Esophagus squamous epithelium (tissue), 5 donors: ENCODE measurements around the gene RITA1. TPM values are rescaled to one million over a fixed set of nuclear protein-coding genes. Genes with fewer than 3 reads are reported as not detected.

Experiments used
- DNase-seq: peaks from one replicate; lab custom pipeline; 2025; lab: John Stamatoyannopoulos, UW
- H3K27ac ChIP-seq, 4 donors: fragments of 200-600 bp; sonication (generic); one replicate each; pipeline ENCODE4 v1.5.1; 2016 to 2019; ENCODE audit warnings: mild to moderate bottlenecking in 1 of 4
- H3K27me3 ChIP-seq, 4 donors: fragments of 200-600 bp; sonication (generic); 1 replicate in 3 of 4; 2 replicates in 1 of 4; pipeline versions ENCODE4 v1.5.1 to v1.6.0; 2017 to 2021; ENCODE audit warnings: antibody characterized with exemption in 1 of 4
- H3K36me3 ChIP-seq, 3 donors: fragments of 200-600 bp; sonication (generic); one replicate each; pipeline ENCODE4 v1.5.1; 2016 to 2019
- H3K4me1 ChIP-seq, 3 donors: fragments of 200-600 bp; sonication (generic); one replicate each; pipeline ENCODE4 v1.5.1; 2017 to 2019
- H3K4me3 ChIP-seq, 4 donors: fragments of 200-600 bp; sonication (generic); 1 replicate in 3 of 4; 2 replicates in 1 of 4; pipeline ENCODE4 v1.5.1; 2016 to 2019; ENCODE audit warnings: mild to moderate bottlenecking in 2 of 4, moderate library complexity in 1 of 4
- H3K9me3 ChIP-seq, 3 donors: fragments of 200-600 bp; sonication (generic); one replicate each; pipeline ENCODE4 v1.5.1; 2016 to 2019
- POLR2A ChIP-seq, 4 donors: fragments of 450-650 bp; IDR thresholded peaks; one replicate each; pipeline ENCODE4 v1.6.1; 2017; ENCODE audit warnings: antibody characterized with exemption in 4 of 4, mild to moderate bottlenecking in 4 of 4, moderate library complexity in 3 of 4
- WGBS, 2 donors: methylation state at CpG; one replicate each; pipeline ENCODE4 v1.1.5; 2018; 5-methylcytosine and 5-hydroxymethylcytosine counted together
- intact Hi-C: fragments of 100-400 bp; cut with DNase I; formaldehyde crosslinking; loops from one replicate; pipeline ENCODE4 v1.15.0; 2022
- total RNA-seq, 4 donors: library from RNA; depleted of rRNA; stranded (reverse); fragments of >200 nt; gene quantifications; one replicate each; pipeline ENCODE4 v1.1.0, GENCODE V29; 2016
- TF ChIP-seq, protein P1 (sequence below), 6 experiments: fragments of 450-650 bp in 4 of 6; fragments of 200-600 bp in 2 of 6; sonication (generic) in 2 of 6; IDR thresholded peaks; one replicate each; pipeline ENCODE4 v1.5.1; 2016 to 2019; ENCODE audit warnings: antibody characterized with exemption in 6 of 6, mild to moderate bottlenecking in 4 of 6, moderate library complexity in 4 of 6
- donor health status: DM: yes; HTN: yes; CAD: no.

Gene RITA1
- total RNA-seq, 4 donors from 2014 or later = 17.0 to 30.0 (median 20.3) TPM

DNA sequence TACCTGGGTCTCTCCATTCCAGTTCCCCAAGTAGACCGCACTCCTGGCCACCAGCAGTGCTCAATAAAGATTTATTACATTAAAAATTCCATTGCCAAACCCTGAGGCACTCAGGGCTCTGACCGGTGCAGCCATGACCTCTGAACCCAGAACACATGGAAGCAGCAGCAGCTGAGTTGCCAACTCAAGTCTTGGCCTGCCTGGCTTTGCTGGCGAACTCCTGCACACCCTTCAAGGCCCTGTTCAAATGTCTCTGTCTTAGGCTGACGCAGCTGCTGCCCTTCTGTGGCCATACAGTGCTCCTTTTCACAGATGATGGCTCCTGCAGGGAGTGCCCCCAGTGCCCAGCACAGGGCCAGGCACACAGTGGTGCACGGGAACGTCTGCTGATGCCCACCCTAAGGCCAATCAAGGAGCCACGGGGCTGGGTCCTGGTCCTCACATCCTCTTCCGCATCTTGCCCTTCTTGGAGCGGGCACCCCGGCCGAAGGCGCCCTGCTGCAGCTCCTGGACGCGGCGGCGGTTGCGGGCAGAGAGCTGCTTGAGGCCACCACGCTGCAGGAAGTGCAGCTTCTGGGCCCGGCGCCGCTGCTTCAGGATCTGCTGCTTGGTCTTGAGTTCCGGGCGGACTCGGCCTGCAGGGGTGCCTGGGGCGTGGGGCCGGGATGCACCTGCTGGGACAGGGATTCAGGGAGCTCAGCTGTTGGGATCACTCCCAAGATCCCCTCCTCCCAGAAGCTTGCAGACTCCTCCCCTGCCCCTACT, 26.9 kb upstream of the RITA1 start:
- Histone ChIP-seq H3K9me3 (no peaks in the 10 kb centered on the region), H3K27ac (no peak overlapping the region), H3K27me3 (peaks cover 0 to 24% (median 0%) of the 10 kb centered on the region in 4 donors), H3K4me3 (no peak overlapping the region), H3K4me1 (peaks cover 0 to 23% (median 9%) of the 10 kb centered on the region in 3 donors), H3K36me3 (peaks cover 37 to 68% (median 45%) of the 10 kb centered on the region in 3 donors)
- DNase-seq = no peak
- intact Hi-C loops = no loop called here
- TF ChIP-seq POLR2A (IDR thresholded peaks at IDR 0.05) = no peak
- TF ChIP-seq, protein P1, sequence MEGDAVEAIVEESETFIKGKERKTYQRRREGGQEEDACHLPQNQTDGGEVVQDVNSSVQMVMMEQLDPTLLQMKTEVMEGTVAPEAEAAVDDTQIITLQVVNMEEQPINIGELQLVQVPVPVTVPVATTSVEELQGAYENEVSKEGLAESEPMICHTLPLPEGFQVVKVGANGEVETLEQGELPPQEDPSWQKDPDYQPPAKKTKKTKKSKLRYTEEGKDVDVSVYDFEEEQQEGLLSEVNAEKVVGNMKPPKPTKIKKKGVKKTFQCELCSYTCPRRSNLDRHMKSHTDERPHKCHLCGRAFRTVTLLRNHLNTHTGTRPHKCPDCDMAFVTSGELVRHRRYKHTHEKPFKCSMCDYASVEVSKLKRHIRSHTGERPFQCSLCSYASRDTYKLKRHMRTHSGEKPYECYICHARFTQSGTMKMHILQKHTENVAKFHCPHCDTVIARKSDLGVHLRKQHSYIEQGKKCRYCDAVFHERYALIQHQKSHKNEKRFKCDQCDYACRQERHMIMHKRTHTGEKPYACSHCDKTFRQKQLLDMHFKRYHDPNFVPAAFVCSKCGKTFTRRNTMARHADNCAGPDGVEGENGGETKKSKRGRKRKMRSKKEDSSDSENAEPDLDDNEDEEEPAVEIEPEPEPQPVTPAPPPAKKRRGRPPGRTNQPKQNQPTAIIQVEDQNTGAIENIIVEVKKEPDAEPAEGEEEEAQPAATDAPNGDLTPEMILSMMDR (IDR thresholded peaks at IDR 0.05) = no peak
- WGBS, 2 donors = 64 to 83% methylated on average over 2 to 4 of the region's 26 CpGs

- Histone ChIP-seq H3K4me3 (no peak overlapping the region), H3K4me1 (peaks cover 0 to 9% (median under 1%) of the 10 kb centered on the region in 3 donors), H3K27me3 (peaks cover 0 to 11% (median 0%) of the 10 kb centered on the region in 4 donors), H3K9me3 (no peaks in the 10 kb centered on the region), H3K36me3 (peaks cover 49 to 81% (median 57%) of the 10 kb centered on the region in 3 donors), H3K27ac (no peak overlapping the region)
- no peak for DNase-seq
- TF ChIP-seq, protein P1 (IDR thresholded peaks at IDR 0.05) = no peak
- no peak for TF ChIP-seq POLR2A (IDR thresholded peaks at IDR 0.05)
- intact Hi-C loops = loop anchor here (5.0 kb wide), 1 partner anchor 108 kb away; no protein-coding TSS in a partner anchor
- 80 to 89% methylated on average over 1 of the region's 7 CpGs for WGBS, 2 donors
Measured at GRCh38 chr12:113159937-113160336, 25.6 kb upstream of the RITA1 start.

- intact Hi-C loops = loop anchor here (5.0 kb wide), 1 partner anchor 109 kb away; no protein-coding TSS in a partner anchor
- peaks cover 55 to 97% (median 70%) of the 10 kb centered on the region in 3 donors for H3K36me3 ChIP-seq
- no peak for DNase-seq
- no peaks in the 10 kb centered on the region for H3K27me3 ChIP-seq
- no peak for TF ChIP-seq POLR2A (IDR thresholded peaks at IDR 0.05)
- TF ChIP-seq, protein P1 (IDR thresholded peaks at IDR 0.05) = no peak
- H3K4me3 ChIP-seq = no peak overlapping the region
- H3K27ac ChIP-seq = no peak overlapping the region
- WGBS, 2 donors = 78 to 90% methylated on average over 5 to 16 of the region's 26 CpGs
- no peaks in the 10 kb centered on the region for H3K4me1 ChIP-seq
- H3K9me3 ChIP-seq = no peaks in the 10 kb centered on the region
Measured at GRCh38 chr12:113161415-113162016, 24.0 kb upstream of the RITA1 start.

GRCh38 chr12:113162102-113163029, 23.2 kb upstream of the RITA1 start:
- 83 to 86% methylated on average over 8 to 12 of the region's 25 CpGs for WGBS, 2 donors
- H3K4me1 ChIP-seq = no peaks in the 10 kb centered on the region
- no peak overlapping the region for H3K27ac ChIP-seq
- no peaks in the 10 kb centered on the region for H3K9me3 ChIP-seq
- intact Hi-C loops = loop anchor here (5.0 kb wide), 1 partner anchor 110 kb away; no protein-coding TSS in a partner anchor
- DNase-seq = no peak
- no peaks in the 10 kb centered on the region for H3K27me3 ChIP-seq
- H3K4me3 ChIP-seq = no peak overlapping the region
- TF ChIP-seq POLR2A (IDR thresholded peaks at IDR 0.05) = no peak
- TF ChIP-seq, protein P1 (IDR thresholded peaks at IDR 0.05) = no peak
- peaks cover 55 to 100% (median 73%) of the 10 kb centered on the region in 3 donors for H3K36me3 ChIP-seq
